Measurements from ENCODE around the gene CEP131. TPM values are rescaled to one million over a fixed set of nuclear protein-coding genes. Genes with fewer than 3 reads are reported as not detected.

CEP131 gene
- total RNA-seq, 4 donors from 2014 or later, result 5.7 to 21.3 (median 6.8) TPM

- no peaks in the 10 kb centered on the region for H3K9me3 ChIP-seq
- no peak for TF ChIP-seq CTCF (IDR thresholded peaks at IDR 0.05)
- no peak for TF ChIP-seq POLR2AphosphoS5 (IDR thresholded peaks at IDR 0.05)
- TF ChIP-seq EP300 (IDR thresholded peaks at IDR 0.05; ENCODE audit: low read depth), result no peak
- no peak for TF ChIP-seq POLR2A (IDR thresholded peaks at IDR 0.05)
- H3K36me3 ChIP-seq, result no peaks in the 10 kb centered on the region
- in situ Hi-C loops (cut with MboI; ENCODE audit: low pct_ligation_motif_present in 1 of 4, low pct_unique_long_range_greater_than_20kb in 1 of 4, low sequenced_read_pairs in 3 of 4) (no loop called here), intact Hi-C loops (cut with DNase I; ENCODE audit: low total_unique reads) (no loop called here)
- peaks cover 3 to 10% (median 4%) of the 10 kb centered on the region in 4 donors for H3K4me1 ChIP-seq
- DNase-seq, result no peak
- 78% methylated on average over 8 of the region's 16 CpGs; no CpG with 5 or more reads in 1 of the 2 donors for WGBS, 2 donors (ENCODE audit: low coverage in 1 of 2)
- no peak overlapping the region for H3K4me3 ChIP-seq
- H3K27me3 ChIP-seq, result peaks cover 42% of the 10 kb centered on the region
- no peak overlapping the region for H3K27ac ChIP-seq
These were observed 60.8 kb downstream of the CEP131 start for GRCh38 chr17:81161972-81162371.

- H3K9me3 ChIP-seq, result no peaks in the 10 kb centered on the region
- H3K27me3 ChIP-seq, result peaks cover 37% of the 10 kb centered on the region
- 93% methylated on average over 14 of the region's 15 CpGs; no CpG with 5 or more reads in 1 of the 2 donors for whole genome bisulfite sequencing, 2 donors (ENCODE audit: low coverage in 1 of 2)
- H3K4me3 ChIP-seq, result no peak overlapping the region
- in situ Hi-C loops (cut with MboI; ENCODE audit: low pct_ligation_motif_present in 1 of 4, low pct_unique_long_range_greater_than_20kb in 1 of 4, low sequenced_read_pairs in 3 of 4) (no loop called here), intact Hi-C loops (cut with DNase I; ENCODE audit: low total_unique reads) (no loop called here)
- no peak overlapping the region for H3K27ac ChIP-seq
- peaks cover 3 to 9% (median 4%) of the 10 kb centered on the region in 4 donors for H3K4me1 ChIP-seq
- no peak for DNase-seq
- TF ChIP-seq CTCF (IDR thresholded peaks at IDR 0.05) (no peak), POLR2A (IDR thresholded peaks at IDR 0.05) (no peak), POLR2AphosphoS5 (IDR thresholded peaks at IDR 0.05) (no peak), EP300 (IDR thresholded peaks at IDR 0.05; ENCODE audit: low read depth) (no peak)
- no peaks in the 10 kb centered on the region for H3K36me3 ChIP-seq
These were observed 61.2 kb downstream of the CEP131 start for GRCh38 chr17:81161536-81161935.

GRCh38 chr17:81160747-81161453 is 61.9 kb downstream of the CEP131 start:
- intact Hi-C loops (cut with DNase I; ENCODE audit: low total_unique reads), result no loop called here
- Histone ChIP-seq H3K4me1 (peaks cover 3 to 5% (median 4%) of the 10 kb centered on the region in 4 donors), H3K27ac (no peak overlapping the region), H3K4me3 (no peak overlapping the region), H3K9me3 (no peaks in the 10 kb centered on the region), H3K36me3 (no peaks in the 10 kb centered on the region), H3K27me3 (peaks cover 35% of the 10 kb centered on the region)
- 65% methylated on average over 30 of the region's 32 CpGs; no CpG with 5 or more reads in 1 of the 2 donors for WGBS, 2 donors (ENCODE audit: low coverage in 1 of 2)
- TF ChIP-seq EP300 (IDR thresholded peaks at IDR 0.05; ENCODE audit: low read depth) (no peak), POLR2AphosphoS5 (IDR thresholded peaks at IDR 0.05) (no peak), POLR2A (IDR thresholded peaks at IDR 0.05) (no peak), CTCF (IDR thresholded peaks at IDR 0.05) (no peak)
- in situ Hi-C loops (cut with MboI; ENCODE audit: low pct_ligation_motif_present in 1 of 4, low pct_unique_long_range_greater_than_20kb in 1 of 4, low sequenced_read_pairs in 3 of 4), result no loop called here
- no peak for DNase-seq

- Histone ChIP-seq H3K4me3 (peak overlapping the region in 2 of 4 donors; percentile 17 to 41), H3K4me1 (peaks cover 0 to under 1% (median 0%) of the 10 kb centered on the region in 4 donors), H3K27me3 (peaks cover 29% of the 10 kb centered on the region), H3K9me3 (no peaks in the 10 kb centered on the region), H3K36me3 (no peaks in the 10 kb centered on the region), H3K27ac (peak overlapping the region in 2 of 4 donors; percentile 28 to 33)
- no peak for TF ChIP-seq POLR2A (IDR thresholded peaks at IDR 0.05)
- TF ChIP-seq POLR2AphosphoS5 (IDR thresholded peaks at IDR 0.05), result no peak
- no peak for TF ChIP-seq EP300 (IDR thresholded peaks at IDR 0.05; ENCODE audit: low read depth)
- no peak for TF ChIP-seq CTCF (IDR thresholded peaks at IDR 0.05)
- in situ Hi-C loops (cut with MboI; ENCODE audit: low pct_ligation_motif_present in 1 of 4, low pct_unique_long_range_greater_than_20kb in 1 of 4, low sequenced_read_pairs in 3 of 4) (no loop called here), intact Hi-C loops (cut with DNase I; ENCODE audit: low total_unique reads) (no loop called here)
- WGBS, 2 donors (ENCODE audit: low coverage in 1 of 2), result 60% methylated on average over 3 of the region's 28 CpGs; no CpG with 5 or more reads in 1 of the 2 donors
- DNase-seq, result peak; percentile 41
These were observed 62.5 kb downstream of the CEP131 start for GRCh38 chr17:81160306-81160705.
